HG03135 (cell line): ENCODE results near the gene ZNF101.
A peak's percentile ranks its signal among the peaks of the same experiment; 100 is the strongest.

Experiments
- ATAC-seq: cut with Tn5 transposase; IDR thresholded peaks from one replicate; pipeline ENCODE4 v1.9.1; 2021; ENCODE audit warnings: mild to moderate bottlenecking, moderate library complexity; ENCODE audit not compliant: unreplicated experiment

Gene ZNF101

GRCh38 chr19:19668230-19669012 lies at the start of gene ZNF101:
ZNF101 (plus strand) TSS chr19:19668839; CDS start chr19:19668964, 125 bp downstream.
- peak; percentile 59 for ATAC-seq

- no peak for ATAC-seq
Observed at GRCh38 chr19:19619181-19619848, 49.3 kb upstream of the ZNF101 start.

- no peak for ATAC-seq
Observed at GRCh38 chr19:19619849-19620210, 48.8 kb upstream of the ZNF101 start.

- ATAC-seq: no peak
Observed at GRCh38 chr19:19623383-19623782, 45.3 kb upstream of the ZNF101 start.

GRCh38 chr19:19624032-19624570 lies 44.5 kb upstream of the ZNF101 start:
- no peak for ATAC-seq

- ATAC-seq: no peak
Observed at GRCh38 chr19:19626516-19627472, 41.8 kb upstream of the ZNF101 start.

GRCh38 chr19:19627621-19628500 lies 40.8 kb upstream of the ZNF101 start, which contains the start of gene LPAR2:
LPAR2 (minus strand) TSS chr19:19628220; CDS start chr19:19627275, 945 bp downstream.
- peak; percentile 51 for ATAC-seq

- no peak for ATAC-seq
Observed at GRCh38 chr19:19628501-19629134, 40.0 kb upstream of the ZNF101 start.

- no peak for ATAC-seq
Observed at GRCh38 chr19:19630062-19630414, 38.6 kb upstream of the ZNF101 start.

GRCh38 chr19:19630426-19630825 lies 38.2 kb upstream of the ZNF101 start:
- no peak for ATAC-seq

GRCh38 chr19:19631346-19631745 lies 37.3 kb upstream of the ZNF101 start:
- no peak for ATAC-seq

- no peak for ATAC-seq
Observed at GRCh38 chr19:19632661-19633060, 36.0 kb upstream of the ZNF101 start.

- ATAC-seq: no peak
Observed at GRCh38 chr19:19633711-19634515, 34.7 kb upstream of the ZNF101 start.

GRCh38 chr19:19634516-19635312 lies 33.9 kb upstream of the ZNF101 start:
- ATAC-seq: no peak

- ATAC-seq: no peak
Observed at GRCh38 chr19:19635313-19635702, 33.3 kb upstream of the ZNF101 start.

GRCh38 chr19:19636573-19637185 lies 32.0 kb upstream of the ZNF101 start:
- ATAC-seq: no peak

GRCh38 chr19:19637186-19637522 lies 31.5 kb upstream of the ZNF101 start:
- ATAC-seq: no peak
